IMR-90 (cell line): ENCODE data around the gene AMIGO3. TPM values are rescaled to one million over a fixed set of nuclear protein-coding genes. Genes with fewer than 3 reads are reported as not detected.

Experiments used
- ATAC-seq: fragments of 200-7000 bp; cut with Tn5 transposase; 2 replicates; pipeline ENCODE4 v1.9.1; 2020; ENCODE audit warnings: low read depth, mild to moderate bottlenecking, moderate library complexity
- BruUV-seq: library from RNA; stranded (reverse); fragments of 400-500 nt; replicated peaks from 2 replicates; lab custom pipeline; 2021; lab: Mats Ljungman, UMichigan
- CTCF ChIA-PET: fragments of 300-600 bp; formaldehyde crosslinking; extraction: SDS; loops from one replicate; lab custom pipeline; 2021; ENCODE audit warnings: antibody characterized with exemption; lab: Yijun Ruan, JAX
- POLR2A ChIA-PET: fragments of 300-600 bp; sonication (Branson Sonifier 250); formaldehyde crosslinking; loops from one replicate; lab custom pipeline; 2022; ENCODE audit warnings: antibody characterized with exemption; ENCODE audit not compliant: unreplicated experiment; lab: Charles Lee
- DNase-seq: peaks from one replicate; pipeline ENCODE4 v3.0.0; 2013
- H2AFZ ChIP-seq: replicated peaks from 2 replicates; pipeline ENCODE3; 2013; ENCODE audit warnings: low read length, mild to moderate bottlenecking; ENCODE audit not compliant: poor library complexity
- H2AK5ac ChIP-seq: 2 replicates; pipeline ENCODE4 v1.6.1; 2013; ENCODE audit warnings: low read depth, low read length, inconsistent platforms
- H2AK9ac ChIP-seq: replicated peaks from 2 replicates; pipeline ENCODE3; 2013; ENCODE audit warnings: mild to moderate bottlenecking, low read depth, low read length, moderate library complexity; ENCODE audit not compliant: poor library complexity
- H2BK120ac ChIP-seq: 2 replicates; pipeline ENCODE4 v1.6.1; 2013; ENCODE audit warnings: low read depth, low read length, inconsistent platforms
- H2BK15ac ChIP-seq: 3 replicates; pipeline ENCODE4 v1.6.1; 2013; ENCODE audit warnings: low read depth, low read length, inconsistent platforms
- H2BK20ac ChIP-seq: 2 replicates; pipeline ENCODE4 v1.6.1; 2013; ENCODE audit warnings: low read depth, mild to moderate bottlenecking, inconsistent platforms, low read length, moderate library complexity
- H2BK5ac ChIP-seq: 2 replicates; pipeline ENCODE4 v1.6.1; 2013; ENCODE audit warnings: mild to moderate bottlenecking, low read depth, low read length, inconsistent platforms; ENCODE audit not compliant: poor library complexity, severe bottlenecking
- H3K14ac ChIP-seq: replicated peaks from 2 replicates; pipeline ENCODE4 v1.6.1; 2013; ENCODE audit warnings: low read depth, low read length, inconsistent platforms
- H3K18ac ChIP-seq: 2 replicates; pipeline ENCODE4 v1.6.1; 2013; ENCODE audit warnings: low read depth, low read length, control low read depth
- H3K23ac ChIP-seq: 2 replicates; pipeline ENCODE4 v1.6.1; 2013; ENCODE audit warnings: low read depth, low read length, inconsistent platforms
- H3K27ac ChIP-seq: 2 replicates; pipeline ENCODE4 v1.5.1; 2013; ENCODE audit warnings: mild to moderate bottlenecking, control low read depth, low read length; ENCODE audit not compliant: insufficient read depth
- H3K27me3 ChIP-seq: 2 replicates; pipeline ENCODE4 v1.6.1; 2013; ENCODE audit warnings: low read length; ENCODE audit not compliant: control insufficient read depth, insufficient read depth
- H3K36me3 ChIP-seq: 2 replicates; pipeline ENCODE4 v1.6.1; 2013; ENCODE audit warnings: low read length, mixed read lengths; ENCODE audit not compliant: control insufficient read depth, insufficient read depth
- H3K4ac ChIP-seq: 2 replicates; pipeline ENCODE4 v1.6.1; 2013; ENCODE audit warnings: low read depth, low read length, inconsistent platforms
- H3K4me1 ChIP-seq: 2 replicates; pipeline ENCODE4 v1.6.1; 2013; ENCODE audit warnings: low read length, mixed read lengths; ENCODE audit not compliant: control insufficient read depth, insufficient read depth
- H3K4me2 ChIP-seq: 2 replicates; pipeline ENCODE4 v1.6.1; 2013; ENCODE audit warnings: low read depth, mild to moderate bottlenecking, control low read depth, low read length, moderate library complexity
- H3K4me3 ChIP-seq: 2 replicates; pipeline ENCODE4 v1.5.1; 2013; ENCODE audit warnings: low read depth, mild to moderate bottlenecking, control low read depth, low read length, moderate library complexity; ENCODE audit not compliant: insufficient read depth
- H3K56ac ChIP-seq: 2 replicates; pipeline ENCODE4 v1.6.1; 2013; ENCODE audit warnings: low read length, inconsistent platforms; ENCODE audit not compliant: insufficient read depth; ENCODE audit errors: extremely low read depth
- H3K79me1 ChIP-seq, 2 experiments: 2 replicates each; pipeline ENCODE4 v1.6.1; 2013; ENCODE audit warnings: low read length in 2 of 2, inconsistent platforms in 1 of 2, low read depth in 1 of 2
- H3K9ac ChIP-seq: 2 replicates; pipeline ENCODE4 v1.6.1; 2013; ENCODE audit warnings: low read depth, low read length, control low read depth
- H3K9me1 ChIP-seq: 2 replicates; pipeline ENCODE4 v1.6.1; 2013; ENCODE audit warnings: low read length, inconsistent platforms; ENCODE audit not compliant: insufficient read depth
- H3K9me3 ChIP-seq: 2 replicates; pipeline ENCODE4 v1.6.1; 2013; ENCODE audit warnings: low read length; ENCODE audit not compliant: control insufficient read depth, insufficient read depth
- H4K20me1 ChIP-seq: 2 replicates; pipeline ENCODE4 v1.6.1; 2013; ENCODE audit warnings: low read length, inconsistent platforms; ENCODE audit not compliant: insufficient read depth
- H4K5ac ChIP-seq: 2 replicates; pipeline ENCODE4 v1.6.1; 2013; ENCODE audit warnings: mild to moderate bottlenecking, low read depth, low read length, control low read depth
- H4K8ac ChIP-seq, 2 experiments: 2 replicates each; pipeline ENCODE4 v1.6.1; 2013; ENCODE audit warnings: low read depth in 2 of 2, low read length in 2 of 2, control low read depth in 1 of 2, inconsistent platforms in 1 of 2
- H4K91ac ChIP-seq: 2 replicates; pipeline ENCODE4 v1.6.1; 2013; ENCODE audit warnings: low read depth, low read length, inconsistent platforms; ENCODE audit not compliant: insufficient read depth
- BHLHE40 ChIP-seq: fragments of 150-350 bp; IDR thresholded peaks from 2 replicates; pipeline ENCODE4 v1.6.1; 2016; ENCODE audit warnings: mild to moderate bottlenecking, low read depth, low read length
- CEBPB ChIP-seq: IDR thresholded peaks from 2 replicates; pipeline ENCODE4 v1.6.1; 2012; ENCODE audit warnings: low read depth, low read length, improper control_type of control experiment
- POLR2A ChIP-seq: IDR thresholded peaks from 2 replicates; pipeline ENCODE4 v1.6.1; 2012; ENCODE audit warnings: mild to moderate bottlenecking, low read depth, low read length
- RAD21 ChIP-seq: IDR thresholded peaks from 2 replicates; pipeline ENCODE4 v1.6.1; 2012; ENCODE audit warnings: low read length, improper control_type of control experiment
- SMC3 ChIP-seq: fragments of 150-350 bp; IDR thresholded peaks from 2 replicates; pipeline ENCODE4 v1.6.1; 2016; ENCODE audit warnings: low read depth, mild to moderate bottlenecking, antibody characterized with exemption, low read length, moderate library complexity
- WGBS, 2 experiments: methylation state at CpG; one replicate each; pipeline versions ENCODE4 v1.1.5 to v1.1.7; 2013; ENCODE audit warnings: missing lambda C conversion rate in 2 of 2; ENCODE audit not compliant: insufficient read length in 1 of 2; ENCODE audit errors: extremely low coverage in 2 of 2; 5-methylcytosine and 5-hydroxymethylcytosine counted together
- dilution Hi-C: fragments of 300-500 bp; cut with HindIII; formaldehyde crosslinking; loops from one replicate; pipeline ENCODE4 v1.14.3; 2018; ENCODE audit warnings: low sequenced_read_pairs; ENCODE audit not compliant: unreplicated experiment
- in situ Hi-C: fragments of 300-500 bp; cut with MboI; formaldehyde crosslinking; loops from 3 replicates; pipeline ENCODE4 v1.14.3; 2019; ENCODE audit warnings: low sequenced_read_pairs, inconsistent platforms, mixed read lengths
- intact Hi-C: fragments of 100-400 bp; cut with micrococcal nuclease; formaldehyde crosslinking; loops from 2 replicates; pipeline ENCODE4 v1.10.0; 2022
- microRNA-seq, 2 experiments: library from miRNA; stranded (forward) in 1 of 2; unstranded in 1 of 2; fragments of 10-50 nt in 1 of 2; fragments of <30 nt in 1 of 2; gene quantifications in 1 of 2; microRNA quantifications in 1 of 2; one replicate each; pipeline versions ENCODE3 to v1.1.0; 2013 to 2020; ENCODE audit not compliant: insufficient read depth in 1 of 2, insufficient read length in 1 of 2, unreplicated experiment in 1 of 2
- polyA plus RNA-seq, 3 experiments: library from polyadenylated mRNA; depleted of rRNA; stranded (reverse); fragments of >200 nt; gene quantifications; 2 replicates each; pipeline ENCODE4 v1.2.3, GENCODE V29; 2012; ENCODE audit warnings: low replicate concordance in 1 of 3
- small RNA-seq, 5 experiments: library from RNA; depleted of rRNA; stranded (forward); fragments of <200 nt; gene quantifications; one replicate each; pipeline ENCODE3, GENCODE V24; 2012
- total RNA-seq: library from RNA; depleted of rRNA; stranded (reverse); fragments of >200 nt; gene quantifications from 2 replicates; pipeline ENCODE4 v1.2.3, GENCODE V29; 2012; rRNA removed
- TF ChIP-seq, protein P1 (sequence below): conservative IDR thresholded peaks from 2 replicates; pipeline ENCODE4 v1.5.1; 2012; ENCODE audit warnings: mild to moderate bottlenecking, low read depth, low read length, improper control_type of control experiment

AMIGO3 gene
- total and polyA plus RNA-seq, 2 of the 4 experiments (the other 2 are of a cell fraction) = 1.5 TPM; not detected in 1

DNA sequence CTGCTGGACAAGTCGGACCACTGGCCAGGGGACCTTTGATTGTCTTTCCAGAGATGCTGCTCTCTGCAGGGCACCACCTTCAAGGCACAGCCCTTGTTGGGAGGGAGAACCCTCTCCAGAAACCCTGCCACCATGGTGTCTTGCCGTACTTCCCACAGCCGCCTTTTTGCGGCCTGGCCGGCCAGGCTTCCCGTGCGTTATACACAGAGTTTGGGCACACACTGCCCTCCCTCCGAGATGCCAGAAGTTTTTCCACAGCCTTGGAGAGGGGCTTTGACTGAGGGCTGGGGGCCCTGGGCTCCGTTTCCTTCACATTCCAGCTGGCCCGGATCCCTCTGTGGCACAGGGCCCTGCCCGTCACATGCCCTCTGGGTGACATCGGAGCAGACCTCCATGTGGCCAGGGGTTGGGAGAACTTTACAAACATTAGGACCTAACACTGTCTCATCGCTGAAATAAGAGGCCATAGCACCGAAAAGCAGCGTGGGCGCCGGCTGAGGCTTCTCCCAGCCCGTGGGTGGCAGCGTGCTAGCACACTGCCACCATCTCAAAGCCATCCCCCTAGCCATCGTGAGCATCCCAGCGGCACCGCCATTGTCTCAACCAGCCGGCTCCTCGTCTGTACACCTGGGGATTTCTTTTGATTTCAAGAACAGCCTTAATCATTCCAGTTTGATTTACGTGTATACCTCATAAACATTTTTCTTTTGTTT, 51.6 kb downstream of the AMIGO3 start:
- Histone ChIP-seq H3K9me1 (no peaks in the 10 kb centered on the region), H4K8ac (no peak overlapping the region), H3K4me1 (peaks cover 2% of the 10 kb centered on the region; the same call in 1 of the 2 replicates), H3K4me3 (no peak overlapping the region), H3K14ac (no peak overlapping the region), H2AK9ac (no peak overlapping the region), H3K18ac (no peak overlapping the region), H2AK5ac (no peak overlapping the region), H3K79me1 (no peaks in the 10 kb centered on the region; a peak in 2 of 4 replicates), H3K36me3 (no peaks in the 10 kb centered on the region), H3K9me3 (no peaks in the 10 kb centered on the region), H2BK20ac (no peak overlapping the region), H2AFZ (peak overlapping the region; percentile 38), H4K91ac (no peak overlapping the region), H2BK120ac (no peak overlapping the region), H2BK15ac (no peak overlapping the region), H3K27me3 (peaks cover 9% of the 10 kb centered on the region; the same call in 1 of the 2 replicates), H3K27ac (no peak overlapping the region), H3K4ac (no peak overlapping the region), H4K5ac (no peak overlapping the region), H4K20me1 (peaks cover 3% of the 10 kb centered on the region; the same call in 1 of the 2 replicates), H2BK5ac (no peak overlapping the region), H3K23ac (no peak overlapping the region), H3K56ac (no peak overlapping the region), H3K9ac (no peak overlapping the region), H3K4me2 (no peak overlapping the region; the same call in 1 of the 2 replicates)
- POLR2A ChIA-PET = no interaction called here
- no TSS peak for BruUV-seq
- ATAC-seq (no peak), DNase-seq (no peak)
- CTCF ChIA-PET = interaction anchor here (1.8 kb wide), 1 partner anchor 128 kb away, joined by 10 read pairs; no protein-coding TSS in a partner anchor
- in situ Hi-C loops (no loop called here), intact Hi-C loops (no loop called here), dilution Hi-C loops (no loop called here)
- TF ChIP-seq RAD21 (no peak), CEBPB (no peak), BHLHE40 (no peak), POLR2A (no peak), SMC3 (no peak)
- TF ChIP-seq, protein P1, sequence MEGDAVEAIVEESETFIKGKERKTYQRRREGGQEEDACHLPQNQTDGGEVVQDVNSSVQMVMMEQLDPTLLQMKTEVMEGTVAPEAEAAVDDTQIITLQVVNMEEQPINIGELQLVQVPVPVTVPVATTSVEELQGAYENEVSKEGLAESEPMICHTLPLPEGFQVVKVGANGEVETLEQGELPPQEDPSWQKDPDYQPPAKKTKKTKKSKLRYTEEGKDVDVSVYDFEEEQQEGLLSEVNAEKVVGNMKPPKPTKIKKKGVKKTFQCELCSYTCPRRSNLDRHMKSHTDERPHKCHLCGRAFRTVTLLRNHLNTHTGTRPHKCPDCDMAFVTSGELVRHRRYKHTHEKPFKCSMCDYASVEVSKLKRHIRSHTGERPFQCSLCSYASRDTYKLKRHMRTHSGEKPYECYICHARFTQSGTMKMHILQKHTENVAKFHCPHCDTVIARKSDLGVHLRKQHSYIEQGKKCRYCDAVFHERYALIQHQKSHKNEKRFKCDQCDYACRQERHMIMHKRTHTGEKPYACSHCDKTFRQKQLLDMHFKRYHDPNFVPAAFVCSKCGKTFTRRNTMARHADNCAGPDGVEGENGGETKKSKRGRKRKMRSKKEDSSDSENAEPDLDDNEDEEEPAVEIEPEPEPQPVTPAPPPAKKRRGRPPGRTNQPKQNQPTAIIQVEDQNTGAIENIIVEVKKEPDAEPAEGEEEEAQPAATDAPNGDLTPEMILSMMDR = no peak
- WGBS, 2 experiments = 58% methylated on average over 7 of the region's 25 CpGs; no CpG with 5 or more reads in 1 of the 2 experiments

Small RNAs within 50 kb of the gene (microRNA-seq; reads per million reads assigned to microRNA genes)
- gene AMIGO3 (ENCODE audit: insufficient read depth, insufficient read length) = not detected
- gene COX6CP14 (ENCODE audit: insufficient read depth, insufficient read length) = not detected

Small RNAs within 50 kb of the gene (small RNA-seq; reads per million reads assigned to genes)
- gene AMIGO3 (0 reads per million in 5 experiments), gene COX6CP14 (0 reads per million in 5 experiments)

Other genes with a start within 250 kb of the AMIGO3 start
- gene DAG1, start 249.4 kb downstream of the AMIGO3 start, total RNA-seq = 30.8 and 31.0 TPM in 2 replicates
- 40.2 and 41.0 TPM in 2 replicates for gene DAG1, start 249.4 kb downstream of the AMIGO3 start, polyA plus RNA-seq (2012; rRNA removed)
- gene BSN, start 165.2 kb downstream of the AMIGO3 start, total RNA-seq = under 0.01 TPM in 2 replicates
- gene BSN, start 165.2 kb downstream of the AMIGO3 start, polyA plus RNA-seq (2012; rRNA removed) = 0.03 and 0.04 TPM in 2 replicates
- gene APEH, start 45.3 kb downstream of the AMIGO3 start, total RNA-seq = 116 and 142 TPM in 2 replicates
- 84.3 and 89.2 TPM in 2 replicates for gene APEH, start 45.3 kb downstream of the AMIGO3 start, polyA plus RNA-seq (2012; rRNA removed)
- 1.1 and 1.3 TPM in 2 replicates for gene MST1, start 30.2 kb downstream of the AMIGO3 start, total RNA-seq
- gene MST1, start 30.2 kb downstream of the AMIGO3 start, polyA plus RNA-seq (2012; rRNA removed) = 13.0 and 16.6 TPM in 2 replicates
- 10.8 and 13.4 TPM in 2 replicates for gene RNF123, start 30.1 kb downstream of the AMIGO3 start, total RNA-seq
- gene RNF123, start 30.1 kb downstream of the AMIGO3 start, polyA plus RNA-seq (2012; rRNA removed) = 37.7 and 45.6 TPM in 2 replicates
- gene GMPPB, start 4.3 kb upstream of the AMIGO3 start, total RNA-seq = 35.8 and 37.3 TPM in 2 replicates
- gene GMPPB, start 4.3 kb upstream of the AMIGO3 start, polyA plus RNA-seq (2012; rRNA removed) = 27.9 and 29.5 TPM in 2 replicates
- gene IP6K1, start 66.9 kb upstream of the AMIGO3 start, total RNA-seq = 28.6 and 28.7 TPM in 2 replicates
- 28.3 and 31.2 TPM in 2 replicates for gene IP6K1, start 66.9 kb upstream of the AMIGO3 start, polyA plus RNA-seq (2012; rRNA removed)
- gene CDHR4, start 80.2 kb upstream of the AMIGO3 start, total RNA-seq = not detected in 2 replicates
- gene CDHR4, start 80.2 kb upstream of the AMIGO3 start, polyA plus RNA-seq (2012; rRNA removed) = 0.07 TPM in 1 of 2 replicates, not detected in the other
- gene INKA1, start 83.6 kb upstream of the AMIGO3 start, total RNA-seq = 2.3 and 2.8 TPM in 2 replicates
- gene INKA1, start 83.6 kb upstream of the AMIGO3 start, polyA plus RNA-seq (2012; rRNA removed) = 4.5 and 5.4 TPM in 2 replicates
- gene UBA7, start 94.3 kb upstream of the AMIGO3 start, total RNA-seq = 15.3 and 18.6 TPM in 2 replicates
- gene UBA7, start 94.3 kb upstream of the AMIGO3 start, polyA plus RNA-seq (2012; rRNA removed) = 57.0 and 57.8 TPM in 2 replicates
- gene TRAIP, start 136.9 kb upstream of the AMIGO3 start, total RNA-seq = 5.3 and 6.3 TPM in 2 replicates
- 9.2 and 10.0 TPM in 2 replicates for gene TRAIP, start 136.9 kb upstream of the AMIGO3 start, polyA plus RNA-seq (2012; rRNA removed)
- not detected in 2 replicates for gene CAMKV, start 150.2 kb upstream of the AMIGO3 start, total RNA-seq
- gene CAMKV, start 150.2 kb upstream of the AMIGO3 start, polyA plus RNA-seq (2012; rRNA removed) = not detected in 2 replicates
- gene MST1R, start 184.2 kb upstream of the AMIGO3 start, total RNA-seq = under 0.01 TPM in 1 of 2 replicates, not detected in the other
- gene MST1R, start 184.2 kb upstream of the AMIGO3 start, polyA plus RNA-seq (2012; rRNA removed) = 0.10 and 0.14 TPM in 2 replicates
- gene MON1A, start 210.1 kb upstream of the AMIGO3 start, total RNA-seq = 6.9 and 8.2 TPM in 2 replicates
- gene MON1A, start 210.1 kb upstream of the AMIGO3 start, polyA plus RNA-seq (2012; rRNA removed) = 13.5 and 18.1 TPM in 2 replicates
- gene RBM6, start 220.5 kb upstream of the AMIGO3 start, total RNA-seq = 38.5 and 40.8 TPM in 2 replicates
- gene RBM6, start 220.5 kb upstream of the AMIGO3 start, polyA plus RNA-seq (2012; rRNA removed) = 51.1 and 64.6 TPM in 2 replicates